Measurements from ENCODE around the gene KRTAP10-10. TPM values are rescaled to one million over a fixed set of nuclear protein-coding genes. Genes with fewer than 3 reads are reported as not detected.
"Not testable (repeated sequence)": the region's sequence is repeated elsewhere in the genome, so short reads cannot be mapped to it uniquely, and the experiment has no call there.

Gene KRTAP10-10
- total RNA-seq, 4 donors from 2014 or later = not detected

DNA sequence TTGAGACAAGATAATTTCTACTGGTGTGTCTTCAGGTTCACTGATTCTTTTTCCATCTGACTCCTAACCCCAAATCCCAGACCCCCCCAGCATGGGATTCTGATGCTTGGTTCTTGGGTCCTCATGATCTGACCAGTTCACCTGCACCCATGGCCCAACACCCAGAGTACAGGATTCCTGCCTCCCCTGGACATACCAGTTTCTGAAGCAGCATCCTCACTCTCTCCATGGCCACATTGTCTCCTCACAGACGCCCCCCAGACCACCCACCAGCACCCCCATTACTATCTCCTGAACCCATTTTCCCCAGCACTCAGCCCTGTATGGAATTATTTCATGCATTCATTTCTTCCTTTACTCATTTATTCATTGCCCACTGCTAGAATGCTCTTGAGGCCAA, 19.7 kb downstream of the KRTAP10-10 start:
- WGBS, 2 donors = 32 to 35% methylated on average over 1 of the region's 1 CpG
- Histone ChIP-seq H3K4me1 (no peaks in the 10 kb centered on the region), H3K4me3 (no peak overlapping the region), H3K9me3 (peaks cover 0 to 31% (median 0%) of the 10 kb centered on the region in 4 donors), H3K27ac (peak overlapping the region in 1 of 4 donors; percentile 40), H3K36me3 (no peaks in the 10 kb centered on the region), H3K27me3 (no peaks in the 10 kb centered on the region)
- DNase-seq (ENCODE audit: low spot score in 2 of 2) = no peak
- TF ChIP-seq POLR2A (IDR thresholded peaks at IDR 0.05) = no peak
- TF ChIP-seq, protein P1, sequence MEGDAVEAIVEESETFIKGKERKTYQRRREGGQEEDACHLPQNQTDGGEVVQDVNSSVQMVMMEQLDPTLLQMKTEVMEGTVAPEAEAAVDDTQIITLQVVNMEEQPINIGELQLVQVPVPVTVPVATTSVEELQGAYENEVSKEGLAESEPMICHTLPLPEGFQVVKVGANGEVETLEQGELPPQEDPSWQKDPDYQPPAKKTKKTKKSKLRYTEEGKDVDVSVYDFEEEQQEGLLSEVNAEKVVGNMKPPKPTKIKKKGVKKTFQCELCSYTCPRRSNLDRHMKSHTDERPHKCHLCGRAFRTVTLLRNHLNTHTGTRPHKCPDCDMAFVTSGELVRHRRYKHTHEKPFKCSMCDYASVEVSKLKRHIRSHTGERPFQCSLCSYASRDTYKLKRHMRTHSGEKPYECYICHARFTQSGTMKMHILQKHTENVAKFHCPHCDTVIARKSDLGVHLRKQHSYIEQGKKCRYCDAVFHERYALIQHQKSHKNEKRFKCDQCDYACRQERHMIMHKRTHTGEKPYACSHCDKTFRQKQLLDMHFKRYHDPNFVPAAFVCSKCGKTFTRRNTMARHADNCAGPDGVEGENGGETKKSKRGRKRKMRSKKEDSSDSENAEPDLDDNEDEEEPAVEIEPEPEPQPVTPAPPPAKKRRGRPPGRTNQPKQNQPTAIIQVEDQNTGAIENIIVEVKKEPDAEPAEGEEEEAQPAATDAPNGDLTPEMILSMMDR (IDR thresholded peaks at IDR 0.05) = no peak
- TF ChIP-seq EP300 (IDR thresholded peaks at IDR 0.05) = no peak

DNA sequence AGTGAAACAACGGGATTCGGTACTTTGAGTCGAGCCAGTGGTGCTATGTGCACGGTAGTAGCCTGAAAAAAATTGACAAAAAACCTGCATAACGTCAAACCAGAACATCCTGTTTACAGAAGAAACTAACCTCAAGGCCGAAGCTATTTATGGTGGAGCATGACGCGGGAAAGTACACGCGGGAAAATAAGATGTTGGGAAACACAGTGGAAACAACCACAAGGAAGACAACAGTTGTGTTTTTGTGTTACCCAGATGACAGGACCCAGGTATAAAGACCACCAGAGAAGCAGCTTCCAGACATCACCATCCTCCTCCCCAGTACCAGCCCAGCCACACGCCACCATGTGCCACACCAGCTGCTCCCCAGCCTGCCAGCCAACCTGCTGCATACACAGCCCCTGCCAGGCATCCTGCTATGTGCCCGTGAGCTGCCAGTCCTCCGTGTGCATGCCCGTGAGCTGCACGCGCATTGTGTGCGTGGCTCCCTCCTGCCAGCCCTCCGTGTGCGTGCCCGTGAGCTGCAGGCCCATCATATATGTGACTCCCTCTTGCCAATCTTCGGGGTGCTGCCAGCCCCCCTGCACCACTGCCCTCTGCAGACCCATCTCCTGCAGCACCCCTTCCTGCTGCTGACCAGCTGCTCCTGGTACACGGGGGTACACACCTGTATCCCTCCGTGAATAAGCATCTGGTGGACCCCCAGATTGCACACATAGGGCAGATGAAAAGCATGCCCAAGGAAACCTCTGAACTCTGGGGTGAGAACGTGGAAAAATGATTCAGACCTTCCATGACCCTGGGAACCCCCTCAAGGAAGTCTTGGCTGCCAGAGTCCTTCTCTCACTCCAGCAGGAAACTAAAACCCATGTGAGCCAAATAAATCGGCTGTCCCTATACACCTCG, 20.7 kb downstream of the KRTAP10-10 start, which contains the start of gene KRTAP12-3:
KRTAP12-3 (plus strand) TSS at position 298 of the 906 bp plus-strand sequence; CDS start at position 346, 48 bp downstream.
- DNase-seq (ENCODE audit: low spot score in 2 of 2) = no peak

DNA sequence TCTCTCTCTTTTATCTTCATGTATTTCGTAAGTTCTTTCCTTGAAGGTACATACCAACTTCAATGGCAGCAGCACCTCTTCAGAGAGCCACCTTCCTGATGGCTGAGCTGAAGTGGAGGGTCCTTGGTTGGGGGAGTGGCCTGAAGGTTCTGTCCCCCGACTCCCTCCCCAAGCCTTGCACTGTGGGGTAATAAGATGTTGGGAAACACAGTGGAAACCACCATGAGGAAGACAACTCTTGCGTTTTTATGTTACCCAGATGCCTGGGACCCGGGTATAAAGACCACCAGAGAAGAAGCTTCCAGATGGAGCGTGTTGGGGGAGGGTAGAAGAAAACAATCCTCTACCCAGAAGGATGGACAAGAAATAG, 21.4 kb downstream of the KRTAP10-10 start:
- Histone ChIP-seq H3K4me1 (no peaks in the 10 kb centered on the region), H3K9me3 (peaks cover 0 to 32% (median 0%) of the 10 kb centered on the region in 4 donors), H3K27me3 (no peaks in the 10 kb centered on the region), H3K4me3 (no peak overlapping the region), H3K36me3 (no peaks in the 10 kb centered on the region), H3K27ac (no peak overlapping the region)
- DNase-seq (ENCODE audit: low spot score in 2 of 2) = no peak
- TF ChIP-seq, protein P1 (IDR thresholded peaks at IDR 0.05) = no peak
- TF ChIP-seq POLR2A (IDR thresholded peaks at IDR 0.05) (no peak), EP300 (IDR thresholded peaks at IDR 0.05) (no peak)
- WGBS, 2 donors = 72 to 86% methylated on average over 5 of the region's 5 CpGs

More for the DNA sequence above, 20.7 kb downstream of the KRTAP10-10 start, which contains the start of gene KRTAP12-3:
- Histone ChIP-seq H3K9me3 (peaks cover 0 to 31% (median 0%) of the 10 kb centered on the region in 4 donors), H3K27me3 (no peaks in the 10 kb centered on the region), H3K27ac (peak within 1 kb of the TSS in 1 of 4 donors; percentile 40), H3K4me3 (no peak within 1 kb of the TSS), H3K36me3 (no peaks in the 10 kb centered on the region), H3K4me1 (no peaks in the 10 kb centered on the region)
- WGBS, 2 donors = 77 to 79% methylated on average over 22 to 26 of the region's 26 CpGs
- TF ChIP-seq POLR2A (IDR thresholded peaks at IDR 0.05) (no peak), EP300 (IDR thresholded peaks at IDR 0.05) (no peak)
- TF ChIP-seq, protein P1 (IDR thresholded peaks at IDR 0.05) = no peak

DNA sequence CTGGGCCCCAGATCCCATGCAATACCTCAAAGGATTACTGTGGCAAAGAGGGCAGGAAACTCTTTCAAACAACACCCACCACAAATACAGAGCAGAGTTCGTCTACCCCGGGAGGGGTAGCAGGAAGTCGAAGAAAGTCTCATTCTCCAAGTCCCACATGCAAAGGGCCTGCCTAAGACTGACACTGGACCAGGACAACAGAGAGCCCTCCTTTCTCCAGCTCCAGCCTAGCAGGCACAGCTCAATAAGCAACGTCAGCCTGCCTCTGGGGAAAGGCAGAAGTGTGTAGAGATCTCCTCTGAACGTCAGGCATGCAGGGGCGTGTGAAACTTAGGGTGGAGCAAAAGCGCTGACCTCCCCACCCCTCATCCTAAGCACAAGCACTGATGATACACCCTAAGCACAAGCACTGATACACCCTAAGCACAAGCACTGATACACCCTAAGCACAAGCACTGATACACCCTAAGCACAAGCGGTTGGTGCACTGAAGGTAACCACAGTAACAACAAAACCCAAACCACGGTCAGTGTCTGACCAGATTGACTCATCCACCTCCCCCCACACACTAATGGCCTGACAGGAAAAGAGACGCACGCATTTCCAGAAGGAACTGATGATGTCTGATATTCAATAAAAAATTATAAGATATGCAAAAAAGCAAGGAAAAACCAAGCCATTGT, 21.9 kb downstream of the KRTAP10-10 start:
- 38 to 47% methylated on average over 10 to 11 of the region's 11 CpGs for WGBS, 2 donors
- Histone ChIP-seq H3K36me3 (no peaks in the 10 kb centered on the region), H3K4me3 (no peak overlapping the region), H3K27ac (no peak overlapping the region), H3K27me3 (no peaks in the 10 kb centered on the region), H3K4me1 (no peaks in the 10 kb centered on the region), H3K9me3 (peaks cover 0 to 38% (median 0%) of the 10 kb centered on the region in 4 donors)
- no peak for TF ChIP-seq EP300 (IDR thresholded peaks at IDR 0.05)
- TF ChIP-seq, protein P1 (IDR thresholded peaks at IDR 0.05) = no peak
- TF ChIP-seq POLR2A (IDR thresholded peaks at IDR 0.05) = no peak
- DNase-seq (ENCODE audit: low spot score in 2 of 2) = no peak

DNA sequence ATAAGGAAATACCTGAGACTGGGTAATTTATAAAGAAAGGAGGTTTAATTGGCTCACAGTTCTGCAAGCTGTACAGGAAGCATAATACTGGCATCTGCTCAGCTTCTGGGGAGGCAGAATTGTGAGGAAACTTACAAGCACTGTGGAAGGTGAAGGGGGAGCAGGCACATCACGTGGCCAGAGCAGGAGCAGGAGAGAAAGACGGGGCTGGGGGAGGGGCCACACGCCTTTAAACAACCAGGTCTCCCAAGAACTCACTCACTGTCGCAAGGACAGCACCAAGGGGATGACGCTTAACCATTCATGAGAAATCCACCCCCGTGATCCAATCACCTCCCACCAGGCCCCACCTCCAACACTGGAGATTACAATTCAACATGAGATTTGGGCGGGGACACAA, 24.4 kb downstream of the KRTAP10-10 start:
- not testable (repeated sequence) for H3K4me1 ChIP-seq; DNase-seq (ENCODE audit: low spot score in 2 of 2); H3K27ac ChIP-seq; H3K36me3 ChIP-seq; H3K4me3 ChIP-seq; H3K27me3 ChIP-seq
- H3K9me3 ChIP-seq = peaks cover 0 to 36% (median 0%) of the 10 kb centered on the region in 4 donors
- 42 to 48% methylated on average over 7 of the region's 7 CpGs for WGBS, 2 donors

Data from tibial nerve (tissue), 4 donors.